ENCODE data around the gene METTL8. TPM values are rescaled to one million over a fixed set of nuclear protein-coding genes. Genes with fewer than 3 reads are reported as not detected.
A peak's percentile ranks its signal among the peaks of the same experiment; 100 is the strongest.

METTL8 gene
- total and polyA plus RNA-seq, 2 of the 13 experiments (the other 11 are each of a cell fraction or from before 2014, with no cell fraction given): 18.6 to 68.2 TPM

DNA sequence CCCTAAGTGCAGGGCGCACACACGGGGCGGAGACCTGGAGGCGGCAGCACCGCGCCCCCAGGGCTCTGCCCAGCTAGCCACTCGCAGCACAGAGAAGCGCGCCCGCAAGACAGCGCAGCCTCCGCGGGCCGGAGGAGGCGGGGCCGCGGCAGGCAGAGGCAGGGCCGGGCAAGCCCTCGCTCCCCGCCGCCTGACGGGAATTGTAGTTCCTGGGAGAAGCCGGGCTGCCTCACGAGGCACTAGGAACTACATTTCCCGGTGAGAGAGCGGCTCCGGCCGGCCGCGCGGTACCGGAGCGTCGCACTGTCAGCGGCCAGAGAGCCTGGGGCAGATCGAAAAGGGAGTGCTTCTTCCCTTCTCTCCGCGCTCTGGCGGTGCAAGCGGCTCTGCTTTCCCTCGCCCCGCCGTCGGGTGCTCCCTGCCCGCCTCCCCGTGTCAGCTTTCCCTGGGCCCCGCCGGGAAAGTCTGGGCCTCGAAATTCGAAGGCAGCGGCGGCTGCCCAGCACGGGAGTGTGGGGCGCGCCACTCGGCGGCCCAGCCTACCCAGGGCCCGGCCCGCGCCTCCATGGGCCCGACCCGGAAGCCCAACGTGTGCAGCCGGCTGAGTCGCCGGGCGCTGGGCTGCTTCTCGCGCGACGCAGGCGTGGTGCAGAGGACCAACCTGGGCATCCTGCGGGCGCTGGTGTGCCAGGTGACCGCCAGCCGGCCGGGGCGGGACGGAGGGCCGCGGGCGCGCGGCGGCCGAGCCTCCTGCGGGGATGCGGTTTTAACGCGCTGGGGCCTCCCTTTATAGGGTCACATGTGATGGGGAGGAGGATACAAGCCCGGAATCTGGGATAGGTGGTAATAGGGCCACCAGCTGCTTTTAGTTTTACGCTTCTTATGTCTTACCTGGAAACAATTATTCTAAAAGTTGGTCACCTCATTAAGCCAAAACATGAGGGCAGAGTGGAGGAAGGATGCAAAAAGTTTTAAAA is 511 bp upstream of the METTL8 start, which contains the start of gene DCAF17 (continued):
- TF ChIP-seq, protein P1, sequence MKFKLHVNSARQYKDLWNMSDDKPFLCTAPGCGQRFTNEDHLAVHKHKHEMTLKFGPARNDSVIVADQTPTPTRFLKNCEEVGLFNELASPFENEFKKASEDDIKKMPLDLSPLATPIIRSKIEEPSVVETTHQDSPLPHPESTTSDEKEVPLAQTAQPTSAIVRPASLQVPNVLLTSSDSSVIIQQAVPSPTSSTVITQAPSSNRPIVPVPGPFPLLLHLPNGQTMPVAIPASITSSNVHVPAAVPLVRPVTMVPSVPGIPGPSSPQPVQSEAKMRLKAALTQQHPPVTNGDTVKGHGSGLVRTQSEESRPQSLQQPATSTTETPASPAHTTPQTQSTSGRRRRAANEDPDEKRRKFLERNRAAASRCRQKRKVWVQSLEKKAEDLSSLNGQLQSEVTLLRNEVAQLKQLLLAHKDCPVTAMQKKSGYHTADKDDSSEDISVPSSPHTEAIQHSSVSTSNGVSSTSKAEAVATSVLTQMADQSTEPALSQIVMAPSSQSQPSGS (CRISPR knock-in tag; IDR thresholded peaks at IDR 0.05): no peak
- TF ChIP-seq ZIK1 (CRISPR knock-in tag; IDR thresholded peaks at IDR 0.05; ENCODE audit: borderline replicate concordance, low read depth) (peak; percentile 94), BHLHE40 (IDR thresholded peaks at IDR 0.05; ENCODE audit: low read length) (peak; percentile 38; the same call in 1 of the 2 replicates), ZFP37 (CRISPR knock-in tag; IDR thresholded peaks at IDR 0.05; ENCODE audit: borderline replicate concordance) (peak; percentile 63), HOXA3 (CRISPR knock-in tag; IDR thresholded peaks at IDR 0.05) (peak; percentile 82; the same call in 1 of the 2 replicates), ZNF124 (CRISPR knock-in tag; IDR thresholded peaks at IDR 0.05) (peak; percentile 45; the same call in 1 of the 2 replicates), ZNF383 (CRISPR knock-in tag; IDR thresholded peaks at IDR 0.05; ENCODE audit: borderline replicate concordance) (peak; percentile 91; the same call in 1 of the 2 replicates), RFXAP (CRISPR knock-in tag; IDR thresholded peaks at IDR 0.05; ENCODE audit: borderline replicate concordance) (peak; percentile 76), ZNF781 (CRISPR knock-in tag; IDR thresholded peaks at IDR 0.05; ENCODE audit: borderline replicate concordance, not compliant biosample characterization) (peak; percentile 51), HDAC2 (CRISPR knock-in tag; IDR thresholded peaks at IDR 0.05) (peak; percentile 7), ZSCAN9 (CRISPR knock-in tag; IDR thresholded peaks at IDR 0.05; ENCODE audit: borderline replicate concordance) (peak; percentile 70), IRX3 (CRISPR knock-in tag; IDR thresholded peaks at IDR 0.05; ENCODE audit: borderline replicate concordance, low read depth) (peak; percentile 49; the same call in 1 of the 2 replicates), DNMT3B (CRISPR knock-in tag; conservative IDR thresholded peaks at IDR 0.05) (no peak; the same call in 1 of the 2 replicates), ZFP90 (CRISPR knock-in tag; IDR thresholded peaks at IDR 0.05; ENCODE audit: borderline replicate concordance) (peak; percentile 89; the same call in 1 of the 2 replicates), TCF12 (IDR thresholded peaks at IDR 0.05) (no peak), TCF12 (CRISPR knock-in tag; IDR thresholded peaks at IDR 0.05) (peak; percentile 95)
- TF ChIP-seq, protein P2, sequence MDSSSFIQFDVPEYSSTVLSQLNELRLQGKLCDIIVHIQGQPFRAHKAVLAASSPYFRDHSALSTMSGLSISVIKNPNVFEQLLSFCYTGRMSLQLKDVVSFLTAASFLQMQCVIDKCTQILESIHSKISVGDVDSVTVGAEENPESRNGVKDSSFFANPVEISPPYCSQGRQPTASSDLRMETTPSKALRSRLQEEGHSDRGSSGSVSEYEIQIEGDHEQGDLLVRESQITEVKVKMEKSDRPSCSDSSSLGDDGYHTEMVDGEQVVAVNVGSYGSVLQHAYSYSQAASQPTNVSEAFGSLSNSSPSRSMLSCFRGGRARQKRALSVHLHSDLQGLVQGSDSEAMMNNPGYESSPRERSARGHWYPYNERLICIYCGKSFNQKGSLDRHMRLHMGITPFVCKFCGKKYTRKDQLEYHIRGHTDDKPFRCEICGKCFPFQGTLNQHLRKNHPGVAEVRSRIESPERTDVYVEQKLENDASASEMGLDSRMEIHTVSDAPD (CRISPR knock-in tag; IDR thresholded peaks at IDR 0.05): peak; percentile 62
- TF ChIP-seq, protein P3, sequence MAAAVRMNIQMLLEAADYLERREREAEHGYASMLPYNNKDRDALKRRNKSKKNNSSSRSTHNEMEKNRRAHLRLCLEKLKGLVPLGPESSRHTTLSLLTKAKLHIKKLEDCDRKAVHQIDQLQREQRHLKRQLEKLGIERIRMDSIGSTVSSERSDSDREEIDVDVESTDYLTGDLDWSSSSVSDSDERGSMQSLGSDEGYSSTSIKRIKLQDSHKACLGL (CRISPR knock-in tag; IDR thresholded peaks at IDR 0.05): peak; percentile 98
- TF ChIP-seq, protein P4, sequence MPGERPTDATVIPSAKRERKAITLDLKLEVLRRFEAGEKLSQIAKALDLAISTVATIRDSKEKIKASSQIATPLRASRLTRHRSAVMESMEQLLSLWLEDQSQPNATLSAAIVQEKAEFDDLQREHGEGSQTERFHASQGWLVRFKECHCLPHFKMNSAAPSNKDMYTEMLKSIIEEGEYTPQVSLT (CRISPR knock-in tag; IDR thresholded peaks at IDR 0.05; ENCODE audit: borderline replicate concordance, low read depth): no peak
- TF ChIP-seq, protein P5, sequence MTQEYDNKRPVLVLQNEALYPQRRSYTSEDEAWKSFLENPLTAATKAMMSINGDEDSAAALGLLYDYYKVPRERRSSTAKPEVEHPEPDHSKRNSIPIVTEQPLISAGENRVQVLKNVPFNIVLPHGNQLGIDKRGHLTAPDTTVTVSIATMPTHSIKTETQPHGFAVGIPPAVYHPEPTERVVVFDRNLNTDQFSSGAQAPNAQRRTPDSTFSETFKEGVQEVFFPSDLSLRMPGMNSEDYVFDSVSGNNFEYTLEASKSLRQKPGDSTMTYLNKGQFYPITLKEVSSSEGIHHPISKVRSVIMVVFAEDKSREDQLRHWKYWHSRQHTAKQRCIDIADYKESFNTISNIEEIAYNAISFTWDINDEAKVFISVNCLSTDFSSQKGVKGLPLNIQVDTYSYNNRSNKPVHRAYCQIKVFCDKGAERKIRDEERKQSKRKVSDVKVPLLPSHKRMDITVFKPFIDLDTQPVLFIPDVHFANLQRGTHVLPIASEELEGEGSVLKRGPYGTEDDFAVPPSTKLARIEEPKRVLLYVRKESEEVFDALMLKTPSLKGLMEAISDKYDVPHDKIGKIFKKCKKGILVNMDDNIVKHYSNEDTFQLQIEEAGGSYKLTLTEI (CRISPR knock-in tag; conservative IDR thresholded peaks at IDR 0.05): no peak
- TF ChIP-seq, protein P6, sequence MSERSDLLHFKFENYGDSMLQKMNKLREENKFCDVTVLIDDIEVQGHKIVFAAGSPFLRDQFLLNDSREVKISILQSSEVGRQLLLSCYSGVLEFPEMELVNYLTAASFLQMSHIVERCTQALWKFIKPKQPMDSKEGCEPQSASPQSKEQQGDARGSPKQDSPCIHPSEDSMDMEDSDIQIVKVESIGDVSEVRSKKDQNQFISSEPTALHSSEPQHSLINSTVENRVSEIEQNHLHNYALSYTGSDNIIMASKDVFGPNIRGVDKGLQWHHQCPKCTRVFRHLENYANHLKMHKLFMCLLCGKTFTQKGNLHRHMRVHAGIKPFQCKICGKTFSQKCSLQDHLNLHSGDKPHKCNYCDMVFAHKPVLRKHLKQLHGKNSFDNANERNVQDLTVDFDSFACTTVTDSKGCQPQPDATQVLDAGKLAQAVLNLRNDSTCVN (CRISPR knock-in tag; IDR thresholded peaks at IDR 0.05; ENCODE audit: borderline replicate concordance): peak; percentile 11; the same call in 1 of the 2 replicates

All from HepG2 (cell line).